HG03469 (cell line): Measurements from ENCODE around the gene PABPN1.
"Not testable (repeated sequence)": the region's sequence is repeated elsewhere in the genome, so short reads cannot be mapped to it uniquely, and the experiment has no call there.

Experiments used
- ATAC-seq: cut with Tn5 transposase; IDR thresholded peaks from one replicate; pipeline ENCODE4 v1.9.1; 2021; ENCODE audit warnings: mild to moderate bottlenecking, moderate library complexity, moderate number of reproducible peaks; ENCODE audit not compliant: unreplicated experiment

Gene PABPN1

DNA sequence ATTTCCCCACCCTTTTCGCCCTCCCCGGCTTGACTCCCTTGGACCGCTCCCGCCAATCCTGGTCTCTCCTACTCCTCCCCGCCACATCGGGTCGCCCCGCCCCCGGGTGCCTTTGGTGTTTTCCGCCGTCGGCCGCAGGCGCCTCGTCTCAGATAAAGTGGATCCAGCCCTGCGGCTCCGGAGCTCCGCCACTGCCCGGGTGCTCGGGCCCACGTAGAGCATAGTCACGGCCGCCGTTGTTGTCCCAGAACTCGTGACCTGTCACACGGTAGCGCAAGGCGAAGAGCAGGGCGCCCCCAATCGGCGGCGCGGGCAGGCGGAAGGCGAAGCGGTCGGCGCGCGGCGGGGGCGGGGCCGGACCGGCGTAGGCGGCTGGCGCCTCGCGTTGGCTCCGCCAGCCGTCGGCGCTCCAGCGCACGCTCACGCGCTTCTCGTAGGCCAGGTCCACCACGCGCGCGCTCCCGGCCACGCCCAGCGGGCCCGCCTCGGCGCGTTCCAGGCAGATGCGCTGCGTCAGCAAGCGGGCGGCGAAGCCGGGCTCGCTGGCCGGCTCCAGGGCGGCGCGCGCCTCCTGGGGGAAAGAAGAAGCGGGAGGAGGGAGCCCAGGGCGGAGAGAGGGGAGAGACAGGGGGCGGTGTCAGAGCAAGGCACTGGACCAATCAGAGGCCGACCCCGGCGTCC, 19.8 kb upstream of the PABPN1 start:
- peak; percentile 57 for ATAC-seq

DNA sequence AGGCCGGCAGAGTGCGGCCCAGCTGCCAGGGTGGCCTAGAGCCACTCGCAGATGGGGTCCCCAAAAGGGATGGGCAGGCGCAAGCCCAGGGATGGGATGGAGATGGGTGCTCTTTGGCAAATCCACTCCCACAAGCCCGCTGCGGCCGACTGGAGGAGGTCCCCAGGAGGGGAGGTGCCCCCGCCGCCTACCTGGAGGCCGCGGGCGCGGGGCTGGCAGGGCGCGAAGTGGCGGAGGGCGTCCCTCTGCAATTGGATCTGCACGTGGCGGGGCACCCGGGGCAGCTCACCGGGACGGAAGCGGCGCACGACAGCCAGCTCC, 19.3 kb upstream of the PABPN1 start:
- ATAC-seq = peak; percentile 5

DNA sequence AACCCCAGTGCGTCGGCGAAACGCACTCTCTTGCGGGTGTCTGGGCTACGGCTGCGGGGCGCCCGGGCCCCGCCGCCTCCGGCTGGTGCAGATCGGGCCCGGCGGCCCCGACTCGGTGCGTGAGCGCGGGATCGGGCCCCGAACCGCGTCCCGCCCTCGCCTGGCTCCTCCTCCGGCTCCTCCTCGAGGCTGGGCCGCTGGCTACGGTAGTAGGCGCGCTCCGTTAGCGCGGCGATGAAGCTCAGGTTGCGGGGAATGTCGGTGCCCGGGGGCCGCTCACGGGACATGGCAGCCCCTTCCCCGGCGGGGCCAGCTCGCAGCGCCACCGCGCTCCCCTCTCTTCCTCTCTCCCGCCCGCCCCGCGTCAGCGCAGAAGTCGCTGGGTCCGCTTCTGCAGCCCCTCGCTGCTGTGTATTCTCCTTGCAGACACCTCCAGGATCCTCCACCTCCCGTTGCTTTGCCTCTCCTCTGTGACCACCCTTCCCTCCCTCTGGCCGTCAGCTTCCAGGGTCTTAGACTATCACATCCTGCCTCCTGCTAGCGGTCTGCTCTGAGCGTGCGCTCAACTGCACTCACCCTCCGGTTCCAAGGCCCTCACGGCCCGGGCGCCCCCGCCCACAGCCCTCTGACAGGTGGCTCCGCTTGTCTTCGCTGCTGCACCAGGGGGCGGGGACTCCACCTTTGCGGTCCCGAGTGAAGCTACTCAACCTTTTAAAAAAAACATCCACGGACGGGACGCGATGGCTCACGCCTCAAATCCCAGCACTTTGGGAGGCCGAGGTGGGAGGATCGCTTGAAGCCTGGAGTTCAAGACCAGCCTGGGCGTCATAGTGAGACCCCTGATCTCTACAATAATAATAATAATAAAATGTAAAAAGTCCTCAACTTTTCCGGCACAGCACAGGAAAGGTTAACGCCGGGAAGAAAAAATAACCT, 18.7 kb upstream of the PABPN1 start, which contains the start of gene PPP1R3E:
TSS of gene PPP1R3E (minus strand) at position 570 of the 936 bp plus-strand sequence. CDS start at position 287, 283 bp downstream.
- peak; percentile 26 for ATAC-seq

DNA sequence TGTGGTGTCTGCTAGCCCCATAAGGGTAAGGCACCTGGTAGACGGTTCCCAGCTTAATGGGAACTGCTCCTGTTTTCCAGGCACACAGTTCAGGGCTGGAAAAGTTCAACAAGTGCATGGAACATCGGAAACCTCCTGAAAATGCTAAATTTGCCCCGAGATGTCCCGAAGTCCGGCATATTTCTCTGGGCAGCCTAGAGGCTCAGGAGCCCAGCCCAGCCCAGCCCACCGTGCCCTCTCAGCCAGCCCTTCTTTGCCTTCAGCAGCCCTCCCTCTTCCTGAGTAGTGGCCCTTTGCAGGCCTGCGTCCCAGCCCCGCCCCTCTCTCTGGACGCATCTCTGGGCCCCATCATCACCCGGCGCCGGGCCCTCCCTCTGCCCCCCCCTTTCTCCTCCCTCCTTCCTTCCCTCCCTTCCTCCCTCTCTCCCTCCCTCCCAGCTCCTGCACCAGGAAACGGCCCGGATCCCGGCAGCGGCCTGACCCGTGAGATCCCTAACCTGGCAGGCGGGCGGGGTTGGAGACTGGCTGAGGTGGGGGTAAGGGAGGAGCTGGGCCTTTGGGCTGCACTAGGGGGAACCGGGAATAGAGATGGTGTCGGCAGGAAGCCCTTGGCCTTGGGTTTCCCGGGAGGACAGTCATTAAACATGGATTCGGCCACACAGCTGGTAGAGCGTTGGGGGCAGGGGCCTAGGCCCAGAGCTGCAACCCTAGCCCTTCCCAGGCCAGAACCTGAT, 14.7 kb upstream of the PABPN1 start, which contains the start of gene BCL2L2:
TSS of gene BCL2L2 (plus strand) at position 422 of the 734 bp plus-strand sequence. CDS start 935 bp downstream, outside the sequence.
- ATAC-seq = no peak

DNA sequence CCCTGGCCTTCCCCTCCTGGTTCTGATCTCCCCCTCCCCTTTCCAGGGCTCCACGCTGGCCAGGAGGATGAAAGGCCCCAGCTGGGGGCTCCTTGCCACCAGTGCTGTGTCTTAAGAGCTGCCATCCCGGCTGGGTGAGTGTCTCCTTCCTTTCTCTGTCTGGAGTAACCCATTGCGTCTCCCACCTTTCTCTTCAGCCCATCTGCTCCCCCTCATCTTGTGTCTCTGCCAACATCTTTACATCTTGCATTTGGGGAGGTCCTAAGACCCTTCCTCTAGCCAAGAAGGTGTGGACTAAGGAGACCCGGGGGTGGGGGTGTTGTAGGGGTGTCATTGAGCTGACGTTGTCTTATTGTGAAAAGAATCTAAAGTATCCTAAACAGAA, 14.1 kb upstream of the PABPN1 start:
- ATAC-seq = no peak

DNA sequence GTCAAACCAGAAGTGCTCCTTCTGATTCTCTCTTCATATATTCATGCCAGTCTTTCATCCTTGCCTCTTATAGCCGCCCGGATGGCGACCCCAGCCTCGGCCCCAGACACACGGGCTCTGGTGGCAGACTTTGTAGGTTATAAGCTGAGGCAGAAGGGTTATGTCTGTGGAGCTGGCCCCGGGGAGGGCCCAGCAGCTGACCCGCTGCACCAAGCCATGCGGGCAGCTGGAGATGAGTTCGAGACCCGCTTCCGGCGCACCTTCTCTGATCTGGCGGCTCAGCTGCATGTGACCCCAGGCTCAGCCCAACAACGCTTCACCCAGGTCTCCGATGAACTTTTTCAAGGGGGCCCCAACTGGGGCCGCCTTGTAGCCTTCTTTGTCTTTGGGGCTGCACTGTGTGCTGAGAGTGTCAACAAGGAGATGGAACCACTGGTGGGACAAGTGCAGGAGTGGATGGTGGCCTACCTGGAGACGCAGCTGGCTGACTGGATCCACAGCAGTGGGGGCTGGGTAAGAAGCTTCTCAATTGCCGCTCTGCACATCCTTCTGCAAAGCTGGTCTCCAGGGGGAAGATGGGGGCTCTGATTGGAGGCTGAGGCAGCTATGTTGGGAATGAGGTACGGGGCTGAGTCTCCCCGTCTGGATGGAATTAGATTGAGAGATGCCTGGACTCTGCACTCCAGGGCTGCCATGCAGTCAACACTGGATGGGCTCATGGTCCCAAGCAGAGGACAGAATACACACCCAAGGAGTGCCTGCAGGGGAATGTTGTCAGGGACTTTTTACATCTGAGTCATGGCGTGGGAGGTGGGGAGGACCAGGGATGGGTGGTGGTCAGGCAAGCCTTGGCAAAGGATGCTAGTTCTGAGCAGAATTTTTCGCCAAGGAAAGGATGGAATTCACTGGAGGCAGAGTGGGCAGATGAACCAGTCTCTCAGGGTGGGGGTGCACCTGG, 13.3 kb upstream of the PABPN1 start:
- ATAC-seq = no peak

DNA sequence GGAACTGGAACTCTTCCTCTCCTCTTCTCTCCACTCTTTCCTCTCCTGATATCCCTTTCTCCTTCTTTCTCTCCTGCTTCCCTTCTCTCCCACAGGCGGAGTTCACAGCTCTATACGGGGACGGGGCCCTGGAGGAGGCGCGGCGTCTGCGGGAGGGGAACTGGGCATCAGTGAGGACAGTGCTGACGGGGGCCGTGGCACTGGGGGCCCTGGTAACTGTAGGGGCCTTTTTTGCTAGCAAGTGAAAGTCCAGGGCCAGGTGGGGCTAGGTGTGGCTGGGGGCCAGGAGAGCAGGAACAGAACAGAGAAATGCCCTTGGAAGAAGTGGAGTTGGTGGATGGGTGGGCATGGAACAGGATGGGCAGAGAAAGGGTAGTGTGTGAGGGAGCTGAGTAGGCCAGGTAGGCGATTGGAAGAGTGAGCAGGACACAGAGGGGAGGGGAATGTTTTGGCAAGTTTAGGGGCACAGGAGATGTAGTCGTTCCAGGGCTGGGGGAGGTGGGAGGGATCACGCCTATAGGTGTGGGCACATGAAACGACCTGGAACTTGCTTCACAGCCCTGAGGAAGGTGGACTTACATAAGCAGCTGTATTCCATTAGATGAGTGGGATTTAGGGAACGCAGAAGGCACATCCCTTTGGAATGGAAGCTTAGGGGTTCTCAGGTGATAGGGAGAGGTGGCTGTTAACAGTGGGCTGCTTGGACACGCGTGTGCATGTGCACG, 12.4 kb upstream of the PABPN1 start:
- no peak for ATAC-seq

DNA sequence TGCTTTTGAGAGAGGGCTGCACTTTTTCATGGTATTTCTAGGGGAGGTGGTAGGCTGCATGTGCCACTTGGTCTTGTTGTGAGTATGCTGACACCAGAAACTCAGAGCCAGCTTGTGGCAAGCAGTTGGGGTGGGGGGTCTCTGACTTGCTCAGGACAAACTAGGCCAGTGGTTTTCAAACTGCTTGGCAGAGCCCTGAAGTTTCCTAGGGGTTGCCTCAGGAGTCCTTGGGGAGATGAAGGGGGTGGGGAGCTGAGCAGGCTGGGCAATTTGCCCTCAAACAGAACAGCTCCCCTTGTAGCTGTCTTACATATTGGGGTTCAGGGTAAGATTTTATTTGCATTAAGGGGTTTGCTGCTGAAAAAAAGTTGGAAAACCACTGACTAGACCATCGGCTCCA, 10.7 kb upstream of the PABPN1 start:
- ATAC-seq = no peak

DNA sequence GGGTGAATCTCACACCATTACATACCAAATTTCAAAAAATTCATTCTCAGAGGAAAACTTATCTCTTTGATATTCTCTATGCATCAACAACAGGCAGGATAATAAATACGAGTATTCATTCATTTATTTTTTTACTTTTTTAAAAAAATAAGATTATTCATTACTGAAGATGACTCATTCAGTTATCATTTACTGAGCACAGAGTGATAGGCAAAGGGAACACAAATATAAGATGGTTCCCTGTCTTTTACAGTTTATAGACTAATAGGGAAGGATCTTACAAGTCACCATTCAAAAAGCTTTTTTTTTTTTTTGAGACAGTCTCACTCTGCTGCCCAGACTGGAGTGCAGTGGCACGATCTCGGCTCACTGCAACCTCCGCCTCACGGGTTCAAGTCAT, 5.0 kb upstream of the PABPN1 start:
- no peak for ATAC-seq

DNA sequence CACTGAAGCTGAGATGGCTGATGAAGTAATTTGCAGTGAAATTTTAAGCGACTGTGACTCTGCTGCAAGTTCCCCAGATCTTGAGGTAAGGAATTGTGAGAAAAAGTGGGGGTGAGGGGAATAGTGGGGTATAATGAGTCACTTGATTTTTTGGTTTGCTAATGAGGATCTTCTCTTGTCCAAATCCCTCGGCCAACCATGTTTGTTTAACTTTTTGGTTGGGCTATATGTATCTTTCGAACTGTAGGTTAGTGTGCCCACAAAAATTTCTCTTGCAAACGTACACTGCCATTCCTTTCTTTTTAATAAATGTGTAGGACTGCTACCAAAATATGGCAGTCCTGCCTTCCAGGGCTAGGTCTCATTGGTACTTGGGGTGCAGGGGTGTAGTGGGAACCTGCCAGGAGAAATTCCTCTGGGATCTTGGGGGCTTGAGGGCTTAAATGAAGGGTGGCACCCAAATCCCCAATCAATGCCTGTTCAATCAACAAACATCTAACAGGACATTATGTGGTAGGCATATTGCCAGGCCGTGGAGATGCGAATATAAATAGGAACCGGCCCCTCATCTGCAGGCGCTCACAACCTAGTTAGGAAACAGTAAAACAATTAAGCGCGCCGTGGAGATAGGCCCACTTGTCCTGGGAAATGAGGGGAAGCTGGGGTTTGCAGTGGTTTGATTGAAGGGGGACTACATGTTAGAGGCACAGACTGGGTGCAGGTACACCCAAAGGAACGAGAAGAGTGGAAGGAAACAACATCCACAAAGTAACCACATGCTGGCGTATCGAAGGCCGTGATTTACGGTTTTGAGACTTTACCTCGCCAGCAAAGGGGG, 1.3 kb upstream of the PABPN1 start:
- no peak for ATAC-seq

DNA sequence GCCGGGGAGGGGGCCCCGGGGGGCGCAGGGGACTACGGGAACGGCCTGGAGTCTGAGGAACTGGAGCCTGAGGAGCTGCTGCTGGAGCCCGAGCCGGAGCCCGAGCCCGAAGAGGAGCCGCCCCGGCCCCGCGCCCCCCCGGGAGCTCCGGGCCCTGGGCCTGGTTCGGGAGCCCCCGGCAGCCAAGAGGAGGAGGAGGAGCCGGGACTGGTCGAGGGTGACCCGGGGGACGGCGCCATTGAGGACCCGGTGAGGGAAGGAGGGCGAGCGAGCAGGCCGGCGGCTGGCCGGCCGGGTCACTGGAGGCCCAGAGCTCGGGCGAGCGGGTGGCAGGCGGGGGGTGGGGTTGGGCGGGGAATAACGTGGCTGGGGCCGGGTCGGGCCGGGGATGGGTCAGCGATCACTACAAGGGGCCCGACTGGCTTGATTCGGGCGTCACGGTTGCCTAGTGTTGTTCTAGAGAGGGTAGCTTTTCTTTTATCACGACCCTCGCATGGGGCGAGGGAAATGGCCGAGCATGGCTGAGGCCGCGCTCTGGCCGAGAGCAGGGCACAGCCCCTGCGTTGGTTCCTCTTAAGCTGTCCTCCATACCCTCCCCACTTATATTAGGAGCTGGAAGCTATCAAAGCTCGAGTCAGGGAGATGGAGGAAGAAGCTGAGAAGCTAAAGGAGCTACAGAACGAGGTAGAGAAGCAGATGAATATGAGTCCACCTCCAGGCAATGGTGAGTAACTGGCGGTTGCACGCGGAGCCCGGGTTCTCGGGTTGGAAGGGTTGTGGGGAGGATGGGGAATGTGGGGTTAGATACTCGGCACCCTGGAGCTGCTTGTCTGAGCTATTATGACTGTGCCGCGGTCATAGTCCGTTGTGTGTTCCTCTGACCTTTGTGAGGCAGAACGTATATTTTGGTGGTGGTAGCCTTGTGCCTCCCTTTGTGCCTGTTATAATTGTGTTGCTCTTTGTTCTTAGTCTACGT, 603 bp downstream of the PABPN1 start:
- no peak for ATAC-seq

DNA sequence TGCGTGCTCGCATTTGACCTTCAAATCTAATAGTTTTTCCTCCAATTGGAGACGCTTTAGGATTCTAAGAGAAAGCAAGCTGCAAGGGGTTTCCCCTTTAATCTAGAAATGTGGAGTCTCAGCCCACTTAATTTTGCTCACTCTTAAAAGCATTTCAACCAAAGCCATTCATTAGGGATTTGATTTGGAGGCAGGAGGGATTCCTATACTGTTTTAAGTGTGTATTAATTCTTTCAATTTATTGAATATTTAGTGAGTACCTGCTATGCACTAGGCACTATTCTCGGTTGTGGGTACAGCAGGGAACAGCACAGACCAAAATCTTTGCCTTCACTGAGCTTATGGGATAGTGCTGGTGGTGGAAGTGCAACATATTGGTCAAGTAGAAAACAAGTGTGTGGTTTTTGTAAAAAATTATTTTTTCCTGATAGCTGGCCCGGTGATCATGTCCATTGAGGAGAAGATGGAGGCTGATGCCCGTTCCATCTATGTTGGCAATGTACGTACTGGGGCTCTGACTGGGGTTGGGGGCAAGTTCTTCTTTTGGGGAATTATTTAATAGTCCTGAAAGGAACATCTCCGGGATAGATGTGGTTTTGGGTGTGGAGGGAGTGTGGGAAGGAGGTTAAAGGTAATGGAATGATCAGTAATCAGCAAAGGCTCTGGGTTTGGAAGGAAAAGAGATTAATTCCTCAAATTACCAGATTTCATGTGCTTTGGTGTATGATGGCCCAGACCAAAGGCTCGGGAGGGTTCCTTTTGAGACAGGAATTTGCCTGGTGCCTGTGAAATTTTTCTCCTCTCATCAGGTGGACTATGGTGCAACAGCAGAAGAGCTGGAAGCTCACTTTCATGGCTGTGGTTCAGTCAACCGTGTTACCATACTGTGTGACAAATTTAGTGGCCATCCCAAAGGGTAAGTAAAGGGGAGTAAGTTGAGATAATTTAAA, 1.6 kb downstream of the PABPN1 start:
- no peak for ATAC-seq

DNA sequence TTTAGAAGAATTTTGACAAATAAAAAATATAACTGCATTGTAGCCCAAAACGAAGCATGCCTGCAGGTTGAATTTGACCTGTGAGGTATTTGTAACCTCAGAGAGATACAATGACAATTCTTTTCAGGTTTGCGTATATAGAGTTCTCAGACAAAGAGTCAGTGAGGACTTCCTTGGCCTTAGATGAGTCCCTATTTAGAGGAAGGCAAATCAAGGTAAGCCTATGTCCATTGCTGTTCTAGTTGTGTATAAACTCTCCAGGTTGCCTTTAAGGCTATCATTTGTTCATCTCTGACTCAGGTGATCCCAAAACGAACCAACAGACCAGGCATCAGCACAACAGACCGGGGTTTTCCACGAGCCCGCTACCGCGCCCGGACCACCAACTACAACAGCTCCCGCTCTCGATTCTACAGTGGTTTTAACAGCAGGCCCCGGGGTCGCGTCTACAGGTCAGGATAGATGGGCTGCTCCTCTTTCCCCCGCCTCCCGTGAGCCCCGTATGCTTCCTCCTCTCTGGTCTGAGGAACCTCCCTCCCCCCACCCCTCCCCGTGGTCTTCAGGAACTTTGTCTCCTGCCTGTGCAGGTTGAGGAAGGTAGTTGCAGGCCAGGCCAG, 2.7 kb downstream of the PABPN1 start:
- ATAC-seq = no peak

DNA sequence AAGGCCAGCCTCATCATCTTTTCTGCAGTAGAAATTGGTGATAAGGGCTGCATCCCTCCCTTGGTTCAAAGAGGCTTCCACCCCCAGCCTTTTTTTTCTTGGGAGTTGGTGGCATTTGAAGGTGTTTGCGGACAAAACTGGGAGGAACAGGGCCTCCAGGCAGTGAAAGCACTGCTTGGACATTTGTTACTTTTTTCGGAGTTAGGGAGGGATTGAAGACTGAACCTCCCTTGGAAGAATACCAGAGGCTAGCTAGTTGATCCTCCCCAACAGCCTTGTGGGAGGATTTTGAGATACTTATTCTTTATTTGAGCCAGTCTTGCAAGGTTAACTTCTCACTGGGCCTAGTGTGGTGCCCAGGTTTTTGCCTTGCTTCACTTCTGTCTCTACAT, 3.2 kb downstream of the PABPN1 start:
- ATAC-seq = no peak

DNA sequence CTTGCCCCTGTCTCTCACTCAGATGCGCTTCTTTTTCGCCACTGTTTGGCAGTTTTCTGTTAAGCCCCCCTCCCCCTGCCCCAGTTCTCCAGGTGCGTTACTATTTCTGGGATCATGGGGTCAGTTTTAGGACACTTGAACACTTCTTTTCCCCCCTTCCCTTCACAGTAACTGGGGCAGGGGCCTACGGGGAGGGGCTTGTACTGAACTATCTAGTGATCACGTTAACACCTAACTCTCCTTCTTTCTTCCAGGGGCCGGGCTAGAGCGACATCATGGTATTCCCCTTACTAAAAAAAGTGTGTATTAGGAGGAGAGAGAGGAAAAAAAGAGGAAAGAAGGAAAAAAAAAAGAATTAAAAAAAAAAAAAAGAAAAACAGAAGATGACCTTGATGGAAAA, 3.7 kb downstream of the PABPN1 start:
- ATAC-seq = no peak

DNA sequence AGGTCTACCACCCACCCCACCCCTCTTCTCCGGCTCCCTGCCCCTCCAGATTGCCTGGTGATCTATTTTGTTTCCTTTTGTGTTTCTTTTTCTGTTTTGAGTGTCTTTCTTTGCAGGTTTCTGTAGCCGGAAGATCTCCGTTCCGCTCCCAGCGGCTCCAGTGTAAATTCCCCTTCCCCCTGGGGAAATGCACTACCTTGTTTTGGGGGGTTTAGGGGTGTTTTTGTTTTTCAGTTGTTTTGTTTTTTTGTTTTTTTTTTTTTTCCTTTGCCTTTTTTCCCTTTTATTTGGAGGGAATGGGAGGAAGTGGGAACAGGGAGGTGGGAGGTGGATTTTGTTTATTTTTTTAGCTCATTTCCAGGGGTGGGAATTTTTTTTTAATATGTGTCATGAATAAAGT, 4.5 kb downstream of the PABPN1 start:
- ATAC-seq = not testable (repeated sequence)
